HFF-Myc (cell line): ENCODE data around the gene SUN3.

Source experiments
- DNase-seq: peaks from one replicate; pipeline ENCODE4 v3.0.0-alpha.2; 2011; ENCODE audit warnings: low read depth; ENCODE audit errors: extremely low read depth
- H3K4me3 ChIP-seq: replicated peaks from 2 replicates; pipeline ENCODE4 v1.5.1; 2011; ENCODE audit warnings: low read depth, mild to moderate bottlenecking, control low read depth, low read length
- CTCF ChIP-seq: IDR thresholded peaks from 2 replicates; pipeline ENCODE4 v1.5.1; 2012; ENCODE audit warnings: mild to moderate bottlenecking, low read depth, low read length, control low read depth; ENCODE audit errors: missing control alignments

SUN3 gene

GRCh38 chr7:47954231-47954911 is 74.5 kb downstream of the SUN3 start:
- H3K4me3 ChIP-seq: no peak overlapping the region
- DNase-seq: no peak
- TF ChIP-seq CTCF: no peak

- no peak for DNase-seq
- no peak overlapping the region for H3K4me3 ChIP-seq
- no peak for TF ChIP-seq CTCF
Measured at GRCh38 chr7:47953822-47954221, 75.1 kb downstream of the SUN3 start.

GRCh38 chr7:47952224-47952623 is 76.7 kb downstream of the SUN3 start:
- DNase-seq: no peak
- no peak overlapping the region for H3K4me3 ChIP-seq
- no peak for TF ChIP-seq CTCF

- DNase-seq: no peak
- no peak overlapping the region for H3K4me3 ChIP-seq
- no peak for TF ChIP-seq CTCF
Measured at GRCh38 chr7:47951374-47951773, 77.5 kb downstream of the SUN3 start.

- H3K4me3 ChIP-seq: no peak overlapping the region
- no peak for TF ChIP-seq CTCF
- no peak for DNase-seq
Measured at GRCh38 chr7:47950714-47951113, 78.2 kb downstream of the SUN3 start.

GRCh38 chr7:47949703-47950102 is 79.2 kb downstream of the SUN3 start:
- no peak for TF ChIP-seq CTCF
- DNase-seq: no peak
- no peak overlapping the region for H3K4me3 ChIP-seq

GRCh38 chr7:47948141-47948790 is 80.6 kb downstream of the SUN3 start, which contains the start of gene PKD1L1:
PKD1L1 (minus strand) TSS chr7:47948466; CDS start chr7:47948440, 26 bp downstream.
- no peak for DNase-seq
- H3K4me3 ChIP-seq: no peak within 1 kb of the TSS
- TF ChIP-seq CTCF: no peak
